DND-41 (cell line): ENCODE results near the gene FAM184B.

Source experiments
- ATAC-seq: fragments of 200-7000 bp; cut with Tn5 transposase; 3 replicates; pipeline ENCODE4 v1.9.1; 2021; ENCODE audit warnings: low read depth; ENCODE audit not compliant: insufficient read depth
- DNase-seq: peaks from one replicate; pipeline ENCODE4 v3.0.0-alpha.2; 2020
- H2AFZ ChIP-seq: 2 replicates; pipeline ENCODE4 v1.6.0; 2012; ENCODE audit warnings: low read depth, low read length
- H3K27ac ChIP-seq: 2 replicates; pipeline ENCODE4 v1.5.1; 2012; ENCODE audit warnings: low read length, inconsistent platforms
- H3K27me3 ChIP-seq: fragments of 200-600 bp; sonication (generic); 2 replicates; pipeline ENCODE4 v1.6.0; 2012; ENCODE audit warnings: low read length, mild to moderate bottlenecking, inconsistent platforms; ENCODE audit not compliant: insufficient read depth, poor library complexity
- H3K36me3 ChIP-seq: 2 replicates; pipeline ENCODE4 v1.5.1; 2012; ENCODE audit warnings: low read length, inconsistent platforms; ENCODE audit not compliant: insufficient read depth
- H3K4me1 ChIP-seq: 2 replicates; pipeline ENCODE4 v1.5.1; 2012; ENCODE audit warnings: mild to moderate bottlenecking, low read length; ENCODE audit not compliant: insufficient read depth
- H3K4me2 ChIP-seq: 2 replicates; pipeline ENCODE4 v1.6.0; 2012; ENCODE audit warnings: mild to moderate bottlenecking, moderate library complexity, low read length, inconsistent platforms; ENCODE audit not compliant: insufficient read depth
- H3K4me3 ChIP-seq, 2 experiments: fragments of 200-600 bp in 1 of 2; shearing (Covaris generic) in 1 of 2; 2 replicates each; pipeline ENCODE4 v1.5.1; 2012 to 2016; ENCODE audit warnings: inconsistent platforms in 2 of 2, low read length in 2 of 2, mild to moderate bottlenecking in 2 of 2, low read depth in 1 of 2, moderate library complexity in 1 of 2
- H3K79me2 ChIP-seq: 2 replicates; pipeline ENCODE4 v1.6.0; 2012; ENCODE audit warnings: low read length, inconsistent platforms; ENCODE audit not compliant: insufficient read depth
- H3K9ac ChIP-seq: 2 replicates; pipeline ENCODE4 v1.6.0; 2012; ENCODE audit warnings: low read depth, mild to moderate bottlenecking, inconsistent platforms, low read length, moderate library complexity
- H3K9me3 ChIP-seq: 2 replicates; pipeline ENCODE4 v1.5.1; 2012; ENCODE audit warnings: low read length, moderate library complexity, mild to moderate bottlenecking, inconsistent platforms; ENCODE audit not compliant: insufficient read depth, severe bottlenecking
- H4K20me1 ChIP-seq: 2 replicates; pipeline ENCODE4 v1.6.0; 2012; ENCODE audit warnings: low read length; ENCODE audit not compliant: insufficient read depth
- EZH2 ChIP-seq: IDR thresholded peaks from 3 replicates; pipeline ENCODE4 v1.6.1; 2012; ENCODE audit warnings: borderline replicate concordance, low read depth, mild to moderate bottlenecking, moderate library complexity, low read length, inconsistent platforms; ENCODE audit not compliant: severe bottlenecking
- TF ChIP-seq, protein P1 (sequence below): IDR thresholded peaks from 2 replicates; pipeline ENCODE4 v1.5.1; 2012; ENCODE audit warnings: borderline replicate concordance, low read length, moderate library complexity, mild to moderate bottlenecking; ENCODE audit not compliant: poor library complexity, severe bottlenecking; ENCODE audit errors: extremely low read depth

FAM184B gene

DNA sequence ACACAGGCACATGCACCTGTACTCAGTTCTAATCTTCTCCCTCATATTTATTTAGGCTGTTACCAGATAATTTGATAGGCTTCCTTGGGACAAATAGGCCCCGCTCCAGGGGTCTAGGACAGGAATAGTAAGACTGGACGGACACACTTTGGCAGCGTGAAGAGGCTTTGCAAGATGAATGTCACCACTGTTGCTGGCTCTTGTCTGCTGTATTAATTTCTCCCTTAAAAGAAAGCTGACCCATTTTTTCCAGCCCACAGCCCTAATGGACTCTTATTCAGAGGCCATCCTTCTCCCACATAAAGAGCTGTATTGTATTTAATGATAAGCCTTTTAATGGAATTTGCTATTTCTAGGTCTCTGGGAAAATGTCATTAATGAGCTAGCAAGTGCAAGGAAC lies 18.0 kb downstream of the FAM184B start:
- Histone ChIP-seq H3K4me3 (no peak overlapping the region), H3K9ac (no peak overlapping the region), H3K4me2 (no peak overlapping the region), H3K27me3 (no peaks in the 10 kb centered on the region), H4K20me1 (no peaks in the 10 kb centered on the region), H3K9me3 (no peaks in the 10 kb centered on the region), H3K27ac (no peak overlapping the region), H3K79me2 (no peaks in the 10 kb centered on the region), H3K4me1 (no peaks in the 10 kb centered on the region), H2AFZ (no peak overlapping the region), H3K36me3 (no peaks in the 10 kb centered on the region)
- no peak for TF ChIP-seq EZH2
- TF ChIP-seq, protein P1, sequence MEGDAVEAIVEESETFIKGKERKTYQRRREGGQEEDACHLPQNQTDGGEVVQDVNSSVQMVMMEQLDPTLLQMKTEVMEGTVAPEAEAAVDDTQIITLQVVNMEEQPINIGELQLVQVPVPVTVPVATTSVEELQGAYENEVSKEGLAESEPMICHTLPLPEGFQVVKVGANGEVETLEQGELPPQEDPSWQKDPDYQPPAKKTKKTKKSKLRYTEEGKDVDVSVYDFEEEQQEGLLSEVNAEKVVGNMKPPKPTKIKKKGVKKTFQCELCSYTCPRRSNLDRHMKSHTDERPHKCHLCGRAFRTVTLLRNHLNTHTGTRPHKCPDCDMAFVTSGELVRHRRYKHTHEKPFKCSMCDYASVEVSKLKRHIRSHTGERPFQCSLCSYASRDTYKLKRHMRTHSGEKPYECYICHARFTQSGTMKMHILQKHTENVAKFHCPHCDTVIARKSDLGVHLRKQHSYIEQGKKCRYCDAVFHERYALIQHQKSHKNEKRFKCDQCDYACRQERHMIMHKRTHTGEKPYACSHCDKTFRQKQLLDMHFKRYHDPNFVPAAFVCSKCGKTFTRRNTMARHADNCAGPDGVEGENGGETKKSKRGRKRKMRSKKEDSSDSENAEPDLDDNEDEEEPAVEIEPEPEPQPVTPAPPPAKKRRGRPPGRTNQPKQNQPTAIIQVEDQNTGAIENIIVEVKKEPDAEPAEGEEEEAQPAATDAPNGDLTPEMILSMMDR: no peak
- ATAC-seq: no peak
- DNase-seq: no peak

- no peaks in the 10 kb centered on the region for H3K4me1 ChIP-seq
- H3K27me3 ChIP-seq: no peaks in the 10 kb centered on the region
- DNase-seq: peak; percentile 12
- TF ChIP-seq, protein P1: peak; percentile 35
- no peak for TF ChIP-seq EZH2
- H3K4me2 ChIP-seq: no peak overlapping the region
- no peak overlapping the region for H2AFZ ChIP-seq
- H3K36me3 ChIP-seq: no peaks in the 10 kb centered on the region
- ATAC-seq: peak; percentile 40; the same call in 1 of the 3 replicates
- H4K20me1 ChIP-seq: no peaks in the 10 kb centered on the region
- no peak overlapping the region for H3K9ac ChIP-seq
- no peaks in the 10 kb centered on the region for H3K79me2 ChIP-seq
- H3K9me3 ChIP-seq: no peaks in the 10 kb centered on the region
- H3K27ac ChIP-seq: no peak overlapping the region
- no peak overlapping the region for H3K4me3 ChIP-seq
Observed at GRCh38 chr4:17762726-17763125, 18.7 kb downstream of the FAM184B start.

GRCh38 chr4:17761062-17761461 lies 20.4 kb downstream of the FAM184B start:
- H3K27ac ChIP-seq: no peak overlapping the region
- H3K79me2 ChIP-seq: no peaks in the 10 kb centered on the region
- H3K36me3 ChIP-seq: no peaks in the 10 kb centered on the region
- no peaks in the 10 kb centered on the region for H3K27me3 ChIP-seq
- ATAC-seq (no peak), DNase-seq (no peak)
- no peak overlapping the region for H3K4me2 ChIP-seq
- no peaks in the 10 kb centered on the region for H4K20me1 ChIP-seq
- no peak overlapping the region for H2AFZ ChIP-seq
- no peaks in the 10 kb centered on the region for H3K4me1 ChIP-seq
- TF ChIP-seq, protein P1: no peak
- TF ChIP-seq EZH2: no peak
- no peak overlapping the region for H3K9ac ChIP-seq
- H3K4me3 ChIP-seq: no peak overlapping the region
- no peaks in the 10 kb centered on the region for H3K9me3 ChIP-seq

- Histone ChIP-seq H2AFZ (no peak overlapping the region), H3K9ac (no peak overlapping the region), H3K79me2 (no peaks in the 10 kb centered on the region), H4K20me1 (no peaks in the 10 kb centered on the region), H3K27me3 (no peaks in the 10 kb centered on the region), H3K4me3 (no peak overlapping the region), H3K4me2 (no peak overlapping the region), H3K9me3 (no peaks in the 10 kb centered on the region), H3K36me3 (no peaks in the 10 kb centered on the region), H3K4me1 (no peaks in the 10 kb centered on the region), H3K27ac (no peak overlapping the region)
- TF ChIP-seq, protein P1: no peak
- TF ChIP-seq EZH2: no peak
- DNase-seq (no peak), ATAC-seq (no peak)
Observed at GRCh38 chr4:17760626-17761025, 20.8 kb downstream of the FAM184B start.
